Measurements from ENCODE around the gene SLC38A9.

- TF ChIP-seq MYC (IDR thresholded peaks at IDR 0.05; ENCODE audit: low read depth, low read length) = 0 out of 2 replicates have a peak, but pooled peaks have one; percentile 42
- no peak for TF ChIP-seq CTCF (IDR thresholded peaks at IDR 0.05; ENCODE audit: low read depth, low read length)
- TF ChIP-seq POLR2A (IDR thresholded peaks at IDR 0.05; ENCODE audit: extremely low read depth, insufficient read length) = peak; percentile 87
Observed at GRCh38 chr5:55712023-55712859, at the start of gene SLC38A9.

All from NB4 (cell line).